GM19452 (cell line): ENCODE results near the gene COL25A1.
A peak's percentile ranks its signal among the peaks of the same experiment; 100 is the strongest.

Source experiments
- ATAC-seq: cut with Tn5 transposase; IDR thresholded peaks from one replicate; pipeline ENCODE4 v1.9.1; 2021; ENCODE audit not compliant: unreplicated experiment

The COL25A1 gene

GRCh38 chr4:108831291-108831690 lies 471.2 kb downstream of the COL25A1 start:
- ATAC-seq, result no peak

GRCh38 chr4:108830509-108831244 lies 471.8 kb downstream of the COL25A1 start:
- ATAC-seq, result peak; percentile 81

- ATAC-seq, result peak; percentile 1
Observed at GRCh38 chr4:108829966-108830492, 472.4 kb downstream of the COL25A1 start.

- no peak for ATAC-seq
Observed at GRCh38 chr4:108828620-108829019, 473.8 kb downstream of the COL25A1 start.

GRCh38 chr4:108825737-108826136 lies 476.7 kb downstream of the COL25A1 start:
- no peak for ATAC-seq

GRCh38 chr4:108821351-108821930 lies 481.0 kb downstream of the COL25A1 start:
- no peak for ATAC-seq

GRCh38 chr4:108820492-108821350 lies 481.7 kb downstream of the COL25A1 start:
- ATAC-seq, result no peak

GRCh38 chr4:108814326-108814725 lies 488.1 kb downstream of the COL25A1 start:
- no peak for ATAC-seq

- ATAC-seq, result no peak
Observed at GRCh38 chr4:108813261-108813660, 489.2 kb downstream of the COL25A1 start.

- ATAC-seq, result no peak
Observed at GRCh38 chr4:108811486-108811885, 491.0 kb downstream of the COL25A1 start.

- ATAC-seq, result no peak
Observed at GRCh38 chr4:108810087-108810486, 492.4 kb downstream of the COL25A1 start.

GRCh38 chr4:108804648-108805273 lies 497.7 kb downstream of the COL25A1 start:
- ATAC-seq, result no peak

- ATAC-seq, result no peak
Observed at GRCh38 chr4:108799306-108799705, 503.2 kb downstream of the COL25A1 start.

GRCh38 chr4:108796173-108796572 lies 506.3 kb downstream of the COL25A1 start:
- ATAC-seq, result no peak

GRCh38 chr4:108795733-108796132 lies 506.7 kb downstream of the COL25A1 start:
- no peak for ATAC-seq

- no peak for ATAC-seq
Observed at GRCh38 chr4:108794136-108794535, 508.3 kb downstream of the COL25A1 start.

- no peak for ATAC-seq
Observed at GRCh38 chr4:108793415-108793814, 509.0 kb downstream of the COL25A1 start.

- no peak for ATAC-seq
Observed at GRCh38 chr4:108788731-108789130, 513.7 kb downstream of the COL25A1 start.

- ATAC-seq, result no peak
Observed at GRCh38 chr4:108787724-108788123, 514.7 kb downstream of the COL25A1 start.

GRCh38 chr4:108787106-108787505 lies 515.4 kb downstream of the COL25A1 start:
- ATAC-seq, result no peak

- ATAC-seq, result no peak
Observed at GRCh38 chr4:108786351-108786750, 516.1 kb downstream of the COL25A1 start.
